IMR-90 (cell line): ENCODE measurements around the gene DNAJC3. TPM values are rescaled to one million over a fixed set of nuclear protein-coding genes. Genes with fewer than 3 reads are reported as not detected.

ENCODE experiments used
- ATAC-seq: fragments of 200-7000 bp; cut with Tn5 transposase; 2 replicates; pipeline ENCODE4 v1.9.1; 2020; ENCODE audit warnings: low read depth, mild to moderate bottlenecking, moderate library complexity
- BruUV-seq: library from RNA; stranded (reverse); fragments of 400-500 nt; replicated peaks from 2 replicates; lab custom pipeline; 2021; lab: Mats Ljungman, UMichigan
- CTCF ChIA-PET: fragments of 300-600 bp; formaldehyde crosslinking; extraction: SDS; loops from one replicate; lab custom pipeline; 2021; ENCODE audit warnings: antibody characterized with exemption; lab: Yijun Ruan, JAX
- POLR2A ChIA-PET: fragments of 300-600 bp; sonication (Branson Sonifier 250); formaldehyde crosslinking; loops from one replicate; lab custom pipeline; 2022; ENCODE audit warnings: antibody characterized with exemption; ENCODE audit not compliant: unreplicated experiment; lab: Charles Lee
- DNase-seq: peaks from one replicate; pipeline ENCODE4 v3.0.0; 2013
- H2AFZ ChIP-seq: replicated peaks from 2 replicates; pipeline ENCODE3; 2013; ENCODE audit warnings: low read length, mild to moderate bottlenecking; ENCODE audit not compliant: poor library complexity
- H2AK5ac ChIP-seq: 2 replicates; pipeline ENCODE4 v1.6.1; 2013; ENCODE audit warnings: low read depth, low read length, inconsistent platforms
- H2AK9ac ChIP-seq: replicated peaks from 2 replicates; pipeline ENCODE3; 2013; ENCODE audit warnings: mild to moderate bottlenecking, low read depth, low read length, moderate library complexity; ENCODE audit not compliant: poor library complexity
- H2BK120ac ChIP-seq: 2 replicates; pipeline ENCODE4 v1.6.1; 2013; ENCODE audit warnings: low read depth, low read length, inconsistent platforms
- H2BK15ac ChIP-seq: 3 replicates; pipeline ENCODE4 v1.6.1; 2013; ENCODE audit warnings: low read depth, low read length, inconsistent platforms
- H2BK20ac ChIP-seq: 2 replicates; pipeline ENCODE4 v1.6.1; 2013; ENCODE audit warnings: low read depth, mild to moderate bottlenecking, inconsistent platforms, low read length, moderate library complexity
- H2BK5ac ChIP-seq: 2 replicates; pipeline ENCODE4 v1.6.1; 2013; ENCODE audit warnings: mild to moderate bottlenecking, low read depth, low read length, inconsistent platforms; ENCODE audit not compliant: poor library complexity, severe bottlenecking
- H3K14ac ChIP-seq: replicated peaks from 2 replicates; pipeline ENCODE4 v1.6.1; 2013; ENCODE audit warnings: low read depth, low read length, inconsistent platforms
- H3K18ac ChIP-seq: 2 replicates; pipeline ENCODE4 v1.6.1; 2013; ENCODE audit warnings: low read depth, low read length, control low read depth
- H3K23ac ChIP-seq: 2 replicates; pipeline ENCODE4 v1.6.1; 2013; ENCODE audit warnings: low read depth, low read length, inconsistent platforms
- H3K27ac ChIP-seq: 2 replicates; pipeline ENCODE4 v1.5.1; 2013; ENCODE audit warnings: mild to moderate bottlenecking, control low read depth, low read length; ENCODE audit not compliant: insufficient read depth
- H3K27me3 ChIP-seq: 2 replicates; pipeline ENCODE4 v1.6.1; 2013; ENCODE audit warnings: low read length; ENCODE audit not compliant: control insufficient read depth, insufficient read depth
- H3K36me3 ChIP-seq: 2 replicates; pipeline ENCODE4 v1.6.1; 2013; ENCODE audit warnings: low read length, mixed read lengths; ENCODE audit not compliant: control insufficient read depth, insufficient read depth
- H3K4ac ChIP-seq: 2 replicates; pipeline ENCODE4 v1.6.1; 2013; ENCODE audit warnings: low read depth, low read length, inconsistent platforms
- H3K4me1 ChIP-seq: 2 replicates; pipeline ENCODE4 v1.6.1; 2013; ENCODE audit warnings: low read length, mixed read lengths; ENCODE audit not compliant: control insufficient read depth, insufficient read depth
- H3K4me2 ChIP-seq: 2 replicates; pipeline ENCODE4 v1.6.1; 2013; ENCODE audit warnings: low read depth, mild to moderate bottlenecking, control low read depth, low read length, moderate library complexity
- H3K4me3 ChIP-seq: 2 replicates; pipeline ENCODE4 v1.5.1; 2013; ENCODE audit warnings: low read depth, mild to moderate bottlenecking, control low read depth, low read length, moderate library complexity; ENCODE audit not compliant: insufficient read depth
- H3K56ac ChIP-seq: 2 replicates; pipeline ENCODE4 v1.6.1; 2013; ENCODE audit warnings: low read length, inconsistent platforms; ENCODE audit not compliant: insufficient read depth; ENCODE audit errors: extremely low read depth
- H3K79me1 ChIP-seq, 2 experiments: 2 replicates each; pipeline ENCODE4 v1.6.1; 2013; ENCODE audit warnings: low read length in 2 of 2, inconsistent platforms in 1 of 2, low read depth in 1 of 2
- H3K9ac ChIP-seq: 2 replicates; pipeline ENCODE4 v1.6.1; 2013; ENCODE audit warnings: low read depth, low read length, control low read depth
- H3K9me1 ChIP-seq: 2 replicates; pipeline ENCODE4 v1.6.1; 2013; ENCODE audit warnings: low read length, inconsistent platforms; ENCODE audit not compliant: insufficient read depth
- H3K9me3 ChIP-seq: 2 replicates; pipeline ENCODE4 v1.6.1; 2013; ENCODE audit warnings: low read length; ENCODE audit not compliant: control insufficient read depth, insufficient read depth
- H4K20me1 ChIP-seq: 2 replicates; pipeline ENCODE4 v1.6.1; 2013; ENCODE audit warnings: low read length, inconsistent platforms; ENCODE audit not compliant: insufficient read depth
- H4K5ac ChIP-seq: 2 replicates; pipeline ENCODE4 v1.6.1; 2013; ENCODE audit warnings: mild to moderate bottlenecking, low read depth, low read length, control low read depth
- H4K8ac ChIP-seq, 2 experiments: 2 replicates each; pipeline ENCODE4 v1.6.1; 2013; ENCODE audit warnings: low read depth in 2 of 2, low read length in 2 of 2, control low read depth in 1 of 2, inconsistent platforms in 1 of 2
- H4K91ac ChIP-seq: 2 replicates; pipeline ENCODE4 v1.6.1; 2013; ENCODE audit warnings: low read depth, low read length, inconsistent platforms; ENCODE audit not compliant: insufficient read depth
- CEBPB ChIP-seq: IDR thresholded peaks from 2 replicates; pipeline ENCODE4 v1.6.1; 2012; ENCODE audit warnings: low read depth, low read length, improper control_type of control experiment
- CHD1 ChIP-seq: IDR thresholded peaks from 2 replicates; pipeline ENCODE4 v1.6.1; 2012; ENCODE audit warnings: low read depth, low read length, improper control_type of control experiment
- RAD21 ChIP-seq: IDR thresholded peaks from 2 replicates; pipeline ENCODE4 v1.6.1; 2012; ENCODE audit warnings: low read length, improper control_type of control experiment
- USF2 ChIP-seq: fragments of 150-350 bp; IDR thresholded peaks from 2 replicates; pipeline ENCODE4 v1.6.1; 2017; ENCODE audit warnings: mild to moderate bottlenecking, antibody characterized with exemption, low read length, low read depth
- WGBS, 2 experiments: methylation state at CpG; one replicate each; pipeline versions ENCODE4 v1.1.5 to v1.1.7; 2013; ENCODE audit warnings: missing lambda C conversion rate in 2 of 2; ENCODE audit not compliant: insufficient read length in 1 of 2; ENCODE audit errors: extremely low coverage in 2 of 2; 5-methylcytosine and 5-hydroxymethylcytosine counted together
- dilution Hi-C: fragments of 300-500 bp; cut with HindIII; formaldehyde crosslinking; loops from one replicate; pipeline ENCODE4 v1.14.3; 2018; ENCODE audit warnings: low sequenced_read_pairs; ENCODE audit not compliant: unreplicated experiment
- in situ Hi-C: fragments of 300-500 bp; cut with MboI; formaldehyde crosslinking; loops from 3 replicates; pipeline ENCODE4 v1.14.3; 2019; ENCODE audit warnings: low sequenced_read_pairs, inconsistent platforms, mixed read lengths
- intact Hi-C: fragments of 100-400 bp; cut with micrococcal nuclease; formaldehyde crosslinking; loops from 2 replicates; pipeline ENCODE4 v1.10.0; 2022
- polyA plus RNA-seq, 3 experiments: library from polyadenylated mRNA; depleted of rRNA; stranded (reverse); fragments of >200 nt; gene quantifications; 2 replicates each; pipeline ENCODE4 v1.2.3, GENCODE V29; 2012; ENCODE audit warnings: low replicate concordance in 1 of 3
- total RNA-seq: library from RNA; depleted of rRNA; stranded (reverse); fragments of >200 nt; gene quantifications from 2 replicates; pipeline ENCODE4 v1.2.3, GENCODE V29; 2012

Gene DNAJC3
- total and polyA plus RNA-seq, 2 of the 4 experiments (the other 2 are of a cell fraction): 10.7 to 28.5 TPM

- WGBS, 2 experiments: no CpG with 5 or more reads among the region's 1 CpG
- BruUV-seq: no TSS peak
Measured at GRCh38 chr13:95628488-95628887, 48.5 kb upstream of the DNAJC3 start.

More at GRCh38 chr13:95628488-95628887, 48.5 kb upstream of the DNAJC3 start:
- peaks cover 50% of the 10 kb centered on the region for H3K36me3 ChIP-seq
- no peak overlapping the region for H2AFZ ChIP-seq
- DNase-seq: no peak
- CTCF ChIA-PET: no interaction called here
- dilution Hi-C loops: no loop called here
- intact Hi-C loops: no loop called here
- H2AK9ac ChIP-seq: no peak overlapping the region
- H4K8ac ChIP-seq: no peak overlapping the region
- no peak overlapping the region for H2BK20ac ChIP-seq
- H2AK5ac ChIP-seq: no peak overlapping the region
- H4K91ac ChIP-seq: no peak overlapping the region
- no peak overlapping the region for H2BK120ac ChIP-seq
- H2BK5ac ChIP-seq: no peak overlapping the region
- H3K79me1 ChIP-seq: peaks cover 4 to 6% of the 10 kb centered on the region in 2 experiments; a peak in 3 of 4 replicates
- no peaks in the 10 kb centered on the region; the same call in 1 of the 2 replicates for H3K9me3 ChIP-seq
- TF ChIP-seq RAD21 (no peak), CHD1 (no peak), USF2 (no peak), CEBPB (peak; percentile 57)
- peaks cover 8% of the 10 kb centered on the region; the same call in 1 of the 2 replicates for H3K9me1 ChIP-seq
- no peak overlapping the region for H3K4me3 ChIP-seq
- H3K27ac ChIP-seq: no peak overlapping the region
- in situ Hi-C loops: no loop called here
- H3K18ac ChIP-seq: no peak overlapping the region
- no peaks in the 10 kb centered on the region for H3K27me3 ChIP-seq
- no peak overlapping the region for H3K23ac ChIP-seq
- H4K5ac ChIP-seq: no peak overlapping the region
- H3K4me1 ChIP-seq: peaks cover 2% of the 10 kb centered on the region; the same call in 1 of the 2 replicates
- H3K4ac ChIP-seq: no peak overlapping the region
- no peak overlapping the region for H3K4me2 ChIP-seq
- H3K9ac ChIP-seq: no peak overlapping the region
- H2BK15ac ChIP-seq: no peak overlapping the region
- H4K20me1 ChIP-seq: peaks cover 6% of the 10 kb centered on the region
- POLR2A ChIA-PET: no interaction called here
- H3K14ac ChIP-seq: no peak overlapping the region
- 0 out of 2 replicates have a peak, but pooled peaks have one; percentile 22 for ATAC-seq
- no peak overlapping the region for H3K56ac ChIP-seq
